Measurements from ENCODE around the gene ESPL1.

DNA sequence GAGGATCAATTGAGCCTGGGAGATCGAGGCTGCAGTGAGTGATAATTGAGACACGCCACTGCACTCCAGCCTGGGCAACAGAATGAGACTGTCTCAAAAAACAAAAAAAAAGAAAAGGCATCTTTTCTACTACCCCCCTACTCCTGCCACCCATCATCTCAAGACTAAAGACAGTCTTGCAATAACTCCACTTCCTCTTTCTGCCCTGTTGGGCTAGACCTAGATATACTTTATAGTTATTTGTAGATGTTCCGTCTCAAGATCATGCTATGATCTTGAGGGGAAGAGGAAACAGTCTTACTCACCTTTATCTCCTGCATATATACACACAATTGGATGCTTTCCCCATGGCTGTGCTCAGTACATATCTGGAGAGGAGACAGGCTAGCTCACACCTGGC, 12.1 kb upstream of the ESPL1 start:
- TF ChIP-seq, protein P1, sequence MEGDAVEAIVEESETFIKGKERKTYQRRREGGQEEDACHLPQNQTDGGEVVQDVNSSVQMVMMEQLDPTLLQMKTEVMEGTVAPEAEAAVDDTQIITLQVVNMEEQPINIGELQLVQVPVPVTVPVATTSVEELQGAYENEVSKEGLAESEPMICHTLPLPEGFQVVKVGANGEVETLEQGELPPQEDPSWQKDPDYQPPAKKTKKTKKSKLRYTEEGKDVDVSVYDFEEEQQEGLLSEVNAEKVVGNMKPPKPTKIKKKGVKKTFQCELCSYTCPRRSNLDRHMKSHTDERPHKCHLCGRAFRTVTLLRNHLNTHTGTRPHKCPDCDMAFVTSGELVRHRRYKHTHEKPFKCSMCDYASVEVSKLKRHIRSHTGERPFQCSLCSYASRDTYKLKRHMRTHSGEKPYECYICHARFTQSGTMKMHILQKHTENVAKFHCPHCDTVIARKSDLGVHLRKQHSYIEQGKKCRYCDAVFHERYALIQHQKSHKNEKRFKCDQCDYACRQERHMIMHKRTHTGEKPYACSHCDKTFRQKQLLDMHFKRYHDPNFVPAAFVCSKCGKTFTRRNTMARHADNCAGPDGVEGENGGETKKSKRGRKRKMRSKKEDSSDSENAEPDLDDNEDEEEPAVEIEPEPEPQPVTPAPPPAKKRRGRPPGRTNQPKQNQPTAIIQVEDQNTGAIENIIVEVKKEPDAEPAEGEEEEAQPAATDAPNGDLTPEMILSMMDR (IDR thresholded peaks at IDR 0.05): no peak
- TF ChIP-seq POLR2A (IDR thresholded peaks at IDR 0.05): no peak
